DND-41 (cell line): ENCODE data around the gene TRIM15.

Experiments used
- ATAC-seq: fragments of 200-7000 bp; cut with Tn5 transposase; 3 replicates; pipeline ENCODE4 v1.9.1; 2021; ENCODE audit warnings: low read depth; ENCODE audit not compliant: insufficient read depth
- DNase-seq: peaks from one replicate; pipeline ENCODE4 v3.0.0-alpha.2; 2020
- H2AFZ ChIP-seq: 2 replicates; pipeline ENCODE4 v1.6.0; 2012; ENCODE audit warnings: low read depth, low read length
- H3K27ac ChIP-seq: 2 replicates; pipeline ENCODE4 v1.5.1; 2012; ENCODE audit warnings: low read length, inconsistent platforms
- H3K27me3 ChIP-seq: fragments of 200-600 bp; sonication (generic); 2 replicates; pipeline ENCODE4 v1.6.0; 2012; ENCODE audit warnings: low read length, mild to moderate bottlenecking, inconsistent platforms; ENCODE audit not compliant: insufficient read depth, poor library complexity
- H3K36me3 ChIP-seq: 2 replicates; pipeline ENCODE4 v1.5.1; 2012; ENCODE audit warnings: low read length, inconsistent platforms; ENCODE audit not compliant: insufficient read depth
- H3K4me1 ChIP-seq: 2 replicates; pipeline ENCODE4 v1.5.1; 2012; ENCODE audit warnings: mild to moderate bottlenecking, low read length; ENCODE audit not compliant: insufficient read depth
- H3K4me2 ChIP-seq: 2 replicates; pipeline ENCODE4 v1.6.0; 2012; ENCODE audit warnings: mild to moderate bottlenecking, moderate library complexity, low read length, inconsistent platforms; ENCODE audit not compliant: insufficient read depth
- H3K4me3 ChIP-seq, 2 experiments: fragments of 200-600 bp in 1 of 2; shearing (Covaris generic) in 1 of 2; 2 replicates each; pipeline ENCODE4 v1.5.1; 2012 to 2016; ENCODE audit warnings: inconsistent platforms in 2 of 2, low read length in 2 of 2, mild to moderate bottlenecking in 2 of 2, low read depth in 1 of 2, moderate library complexity in 1 of 2
- H3K79me2 ChIP-seq: 2 replicates; pipeline ENCODE4 v1.6.0; 2012; ENCODE audit warnings: low read length, inconsistent platforms; ENCODE audit not compliant: insufficient read depth
- H3K9ac ChIP-seq: 2 replicates; pipeline ENCODE4 v1.6.0; 2012; ENCODE audit warnings: low read depth, mild to moderate bottlenecking, inconsistent platforms, low read length, moderate library complexity
- H3K9me3 ChIP-seq: 2 replicates; pipeline ENCODE4 v1.5.1; 2012; ENCODE audit warnings: low read length, moderate library complexity, mild to moderate bottlenecking, inconsistent platforms; ENCODE audit not compliant: insufficient read depth, severe bottlenecking
- H4K20me1 ChIP-seq: 2 replicates; pipeline ENCODE4 v1.6.0; 2012; ENCODE audit warnings: low read length; ENCODE audit not compliant: insufficient read depth
- CTCF ChIP-seq: IDR thresholded peaks from 2 replicates; pipeline ENCODE4 v1.5.1; 2012; ENCODE audit warnings: borderline replicate concordance, low read length, moderate library complexity, mild to moderate bottlenecking; ENCODE audit not compliant: poor library complexity, severe bottlenecking; ENCODE audit errors: extremely low read depth
- EZH2 ChIP-seq: IDR thresholded peaks from 3 replicates; pipeline ENCODE4 v1.6.1; 2012; ENCODE audit warnings: borderline replicate concordance, low read depth, mild to moderate bottlenecking, moderate library complexity, low read length, inconsistent platforms; ENCODE audit not compliant: severe bottlenecking

Gene TRIM15

DNA sequence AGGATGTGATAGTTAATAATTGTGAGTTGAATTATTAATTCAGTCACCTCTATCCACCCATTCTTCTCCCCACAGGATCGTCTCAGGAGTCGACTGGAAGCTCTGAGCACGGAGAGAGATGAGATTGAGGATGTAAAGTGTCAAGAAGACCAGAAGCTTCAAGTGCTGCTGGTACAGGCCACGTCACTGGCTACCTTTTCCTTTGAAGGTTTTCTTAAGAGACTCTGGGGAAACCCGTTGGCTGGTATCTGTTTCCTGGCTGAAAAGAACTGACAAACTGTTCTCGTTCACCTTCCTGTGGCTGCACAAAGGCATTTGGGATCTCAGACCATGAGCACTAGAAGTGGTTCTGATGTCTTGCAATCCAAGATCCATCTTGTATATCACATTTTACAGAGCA lies 3.8 kb downstream of the TRIM15 start:
- Histone ChIP-seq H3K9ac (no peak overlapping the region), H2AFZ (no peak overlapping the region), H3K36me3 (no peaks in the 10 kb centered on the region), H3K9me3 (no peaks in the 10 kb centered on the region), H3K27me3 (peaks cover 22% of the 10 kb centered on the region), H3K4me1 (peaks cover 13% of the 10 kb centered on the region), H3K27ac (no peak overlapping the region), H3K79me2 (no peaks in the 10 kb centered on the region), H3K4me2 (no peak overlapping the region), H3K4me3 (no peak overlapping the region), H4K20me1 (peaks cover 4% of the 10 kb centered on the region; the same call in 1 of the 2 replicates)
- TF ChIP-seq EZH2: no peak
- no peak for TF ChIP-seq CTCF
- DNase-seq: no peak
- no peak for ATAC-seq

DNA sequence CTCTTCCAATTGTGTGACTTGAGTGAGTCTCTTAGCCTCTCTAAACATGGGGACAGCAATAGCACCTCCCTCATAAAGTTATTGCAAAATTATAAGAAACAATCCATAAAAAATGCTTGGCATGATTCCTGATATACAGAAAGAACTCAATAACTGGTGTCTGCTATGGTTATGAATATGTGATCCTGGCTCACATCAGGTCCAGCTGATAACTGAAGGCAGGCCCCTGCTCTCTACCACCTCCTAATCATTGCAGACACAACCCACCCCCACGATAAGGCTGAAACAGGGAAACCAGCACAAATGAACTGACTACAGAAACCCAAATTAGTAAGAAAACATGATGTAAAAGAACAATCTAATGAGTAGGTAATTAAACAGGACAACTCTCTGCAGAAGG lies 5.4 kb downstream of the TRIM15 start:
- H3K27ac ChIP-seq: no peak overlapping the region
- H3K9ac ChIP-seq: no peak overlapping the region
- H3K27me3 ChIP-seq: peaks cover 22% of the 10 kb centered on the region
- no peaks in the 10 kb centered on the region for H3K36me3 ChIP-seq
- H3K79me2 ChIP-seq: no peaks in the 10 kb centered on the region
- H2AFZ ChIP-seq: no peak overlapping the region
- 0 out of 2 replicates have a peak, but pooled peaks cover 1% of the 10 kb centered on the region for H4K20me1 ChIP-seq
- H3K4me1 ChIP-seq: peaks cover 3% of the 10 kb centered on the region
- H3K9me3 ChIP-seq: no peaks in the 10 kb centered on the region
- DNase-seq: no peak
- TF ChIP-seq EZH2 (no peak), CTCF (no peak)
- no peak for ATAC-seq
- H3K4me2 ChIP-seq: no peak overlapping the region
- no peak overlapping the region for H3K4me3 ChIP-seq

- Histone ChIP-seq H3K9ac (no peak overlapping the region), H3K4me2 (no peak overlapping the region), H3K9me3 (no peaks in the 10 kb centered on the region), H3K36me3 (no peaks in the 10 kb centered on the region), H3K79me2 (no peaks in the 10 kb centered on the region), H3K27ac (no peak overlapping the region), H4K20me1 (no peaks in the 10 kb centered on the region), H2AFZ (no peak overlapping the region), H3K27me3 (peaks cover 22% of the 10 kb centered on the region), H3K4me3 (no peak overlapping the region), H3K4me1 (no peaks in the 10 kb centered on the region)
- no peak for TF ChIP-seq EZH2
- peak; percentile 83 for TF ChIP-seq CTCF
- ATAC-seq (peak; percentile 91), DNase-seq (peak; percentile 36)
Observed at GRCh38 chr6:30169658-30170614, 6.6 kb downstream of the TRIM15 start.
